Liver (tissue), 9 donors: Measurements from ENCODE around the gene DUS1L. TPM values are rescaled to one million over a fixed set of nuclear protein-coding genes. Genes with fewer than 3 reads are reported as not detected.

ENCODE experiments used
- DNase-seq: peaks from one replicate; pipeline ENCODE4 v3.0.0-alpha.2; 2017; ENCODE audit warnings: low spot score
- H3K27ac ChIP-seq, 2 donors: one replicate each; pipeline ENCODE4 v1.7.0; 2013; ENCODE audit warnings: inconsistent platforms in 2 of 2, low read length in 2 of 2, control low read depth in 1 of 2, low read depth in 1 of 2, mild to moderate bottlenecking in 1 of 2
- H3K27me3 ChIP-seq, 4 donors: one replicate each; pipeline versions ENCODE4 v1.6.1 to v1.7.0; 2013; ENCODE audit warnings: low read length in 3 of 4, inconsistent platforms in 1 of 4, mild to moderate bottlenecking in 1 of 4, moderate library complexity in 1 of 4; ENCODE audit not compliant: control insufficient read depth in 4 of 4, insufficient read depth in 4 of 4
- H3K36me3 ChIP-seq, 4 donors: one replicate each; pipeline versions ENCODE4 v1.6.1 to v1.7.0; 2013; ENCODE audit warnings: low read length in 3 of 4, mild to moderate bottlenecking in 3 of 4, low read depth in 1 of 4, moderate library complexity in 1 of 4; ENCODE audit not compliant: control insufficient read depth in 4 of 4, insufficient read depth in 3 of 4
- H3K4me1 ChIP-seq, 4 donors: one replicate each; pipeline versions ENCODE4 v1.6.1 to v1.7.0; 2013; ENCODE audit warnings: low read length in 3 of 4, mild to moderate bottlenecking in 3 of 4, moderate library complexity in 1 of 4; ENCODE audit not compliant: control insufficient read depth in 4 of 4, insufficient read depth in 4 of 4
- H3K4me3 ChIP-seq, 3 donors: one replicate each; pipeline versions ENCODE4 v1.6.1 to v1.7.0; 2013; ENCODE audit warnings: low read length in 3 of 3, control low read depth in 1 of 3, low read depth in 1 of 3, mild to moderate bottlenecking in 1 of 3
- H3K9ac ChIP-seq, 2 donors: one replicate each; pipeline ENCODE4 v1.7.0; 2013; ENCODE audit warnings: low read length in 2 of 2, mild to moderate bottlenecking in 2 of 2, moderate library complexity in 2 of 2, control low read depth in 1 of 2, low read depth in 1 of 2
- H3K9me3 ChIP-seq, 4 donors: one replicate each; pipeline versions ENCODE4 v1.6.1 to v1.7.0; 2013; ENCODE audit warnings: low read length in 3 of 4; ENCODE audit not compliant: control insufficient read depth in 4 of 4
- EGR1 ChIP-seq, 2 donors: IDR thresholded peaks; 2 replicates each; pipeline ENCODE4 v1.6.1; 2016 to 2018; ENCODE audit warnings: antibody characterized with exemption in 2 of 2, low read depth in 2 of 2
- FOXA1 ChIP-seq: IDR thresholded peaks from 2 replicates; pipeline ENCODE4 v1.6.1; 2016; ENCODE audit warnings: antibody characterized with exemption
- FOXA2 ChIP-seq: IDR thresholded peaks from 2 replicates; pipeline ENCODE4 v1.6.1; 2016; ENCODE audit warnings: antibody characterized with exemption
- GABPA ChIP-seq, 2 donors: IDR thresholded peaks in 1 of 2; conservative IDR thresholded peaks in 1 of 2; 2 replicates each; pipeline ENCODE4 v1.6.1; 2016; ENCODE audit warnings: antibody characterized with exemption in 2 of 2, mild to moderate bottlenecking in 1 of 2, moderate library complexity in 1 of 2
- HNF4A ChIP-seq, 2 donors: conservative IDR thresholded peaks; 2 replicates each; pipeline ENCODE4 v1.6.1; 2016; ENCODE audit warnings: antibody characterized with exemption in 2 of 2, mild to moderate bottlenecking in 2 of 2
- HNF4G ChIP-seq: IDR thresholded peaks from 2 replicates; pipeline ENCODE4 v1.6.1; 2016; ENCODE audit warnings: antibody characterized with exemption
- JUND ChIP-seq, 2 donors: IDR thresholded peaks; 2 replicates each; pipeline ENCODE4 v1.6.1; 2016; ENCODE audit warnings: antibody characterized with exemption in 2 of 2
- NR2F2 ChIP-seq: IDR thresholded peaks from 2 replicates; pipeline ENCODE4 v1.6.1; 2016; ENCODE audit warnings: antibody characterized with exemption
- RAD21 ChIP-seq, 2 donors: IDR thresholded peaks; 2 replicates each; pipeline ENCODE4 v1.6.1; 2016; ENCODE audit warnings: antibody characterized with exemption in 2 of 2, mild to moderate bottlenecking in 2 of 2
- RXRA ChIP-seq, 2 donors: IDR thresholded peaks; 2 replicates each; pipeline ENCODE4 v1.6.1; 2017 to 2018; ENCODE audit warnings: antibody characterized with exemption in 2 of 2, mild to moderate bottlenecking in 1 of 2
- TAF1 ChIP-seq: conservative IDR thresholded peaks from 2 replicates; pipeline ENCODE4 v1.6.1; 2016; ENCODE audit warnings: antibody characterized with exemption, mild to moderate bottlenecking
- YY1 ChIP-seq: IDR thresholded peaks from 2 replicates; pipeline ENCODE4 v1.6.1; 2016; ENCODE audit warnings: antibody characterized with exemption, mild to moderate bottlenecking
- WGBS: extraction: QIAGEN DNeasy Blood & Tissue Kit; methylation state at CpG from one replicate; pipeline ENCODE4 v1.1.7; 2013; 5-methylcytosine and 5-hydroxymethylcytosine counted together
- polyA plus RNA-seq, 2 donors: library from polyadenylated mRNA; stranded (reverse) in 1 of 2; unstranded in 1 of 2; fragments of 200-250 nt in 1 of 2; fragments of >200 nt in 1 of 2; fragmentation: Nextera tagmentation in 1 of 2; extraction: Ambion mirVana in 1 of 2; gene quantifications; one replicate each; pipeline versions ENCODE4 v1.2.1 to v1.2.3, GENCODE V29; 2013 to 2015
- total RNA-seq, 2 donors: library from RNA; depleted of rRNA; stranded (reverse); fragments of >200 nt; gene quantifications; one replicate each; pipeline ENCODE4 v1.2.3, GENCODE V29; 2014
- TF ChIP-seq, protein P1 (sequence below): IDR thresholded peaks from 2 replicates; pipeline ENCODE4 v1.6.1; 2016; ENCODE audit warnings: antibody characterized with exemption
- TF ChIP-seq, protein P2 (sequence below): fragments of 150-350 bp; IDR thresholded peaks from 2 replicates; pipeline ENCODE4 v1.5.1; 2017; ENCODE audit warnings: improper control_type of control experiment, low read depth, low read length; ENCODE audit not compliant: missing input control
- TF ChIP-seq, protein P3 (sequence below): IDR thresholded peaks from 2 replicates; pipeline ENCODE4 v1.6.1; 2016; ENCODE audit warnings: antibody characterized with exemption, mild to moderate bottlenecking
- donor health status: healthy.
- donor health status: healthy.
- donor health status: healthy.
- donor health status: healthy.
- donor health status: healthy.

Gene DUS1L
- total and polyA plus RNA-seq, 4 donors: 40.6 to 74.7 (median 53.3) TPM

DNA sequence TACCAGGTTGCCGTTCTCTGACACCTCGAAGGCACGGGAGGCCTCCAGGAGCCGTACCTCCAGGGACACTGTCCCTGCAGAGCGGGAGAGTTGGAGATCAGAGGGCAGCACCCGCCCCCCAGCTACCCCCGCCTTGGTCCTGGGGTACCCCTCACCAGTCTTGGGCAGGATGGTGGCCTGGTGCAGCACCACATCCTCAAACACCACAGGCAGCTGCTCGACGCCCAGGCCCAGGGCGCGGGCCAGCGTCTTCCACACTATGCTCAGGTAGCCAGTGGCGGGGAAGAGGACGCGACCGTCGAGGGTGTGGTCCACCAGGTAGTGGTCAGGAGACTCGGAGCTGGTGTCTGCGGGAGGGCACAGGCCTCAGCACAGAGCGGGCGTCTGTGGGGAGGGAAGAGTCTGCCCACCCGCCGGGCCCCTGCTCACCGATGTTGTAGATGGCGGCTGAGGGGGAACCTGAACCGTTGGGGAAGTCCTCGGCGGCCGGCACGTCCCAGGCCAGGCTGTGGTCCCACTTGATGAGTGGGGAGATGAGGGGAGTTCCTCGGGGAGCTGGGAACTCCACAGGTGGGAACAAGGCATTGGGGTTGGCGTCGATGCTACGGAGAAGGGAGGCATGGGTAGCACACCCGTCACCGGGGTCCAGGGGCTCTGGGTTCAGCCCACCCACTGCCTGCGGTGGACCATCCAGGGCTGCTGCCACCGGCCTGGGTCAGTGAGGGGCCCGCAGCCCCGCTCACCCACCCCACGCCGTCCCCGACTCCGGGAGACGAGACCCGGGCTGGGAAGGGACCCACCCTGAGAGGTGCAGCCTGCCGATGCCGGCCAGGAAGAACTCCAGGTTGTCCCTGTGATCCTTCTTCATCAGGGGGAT lies 22.6 kb upstream of the DUS1L start:
- Histone ChIP-seq H3K9ac (no peak overlapping the region), H3K27ac (no peak overlapping the region), H3K36me3 (peaks cover 36 to 83% (median 54%) of the 10 kb centered on the region in 4 donors), H3K4me1 (peaks cover 0 to 40% (median 12%) of the 10 kb centered on the region in 4 donors), H3K27me3 (no peaks in the 10 kb centered on the region), H3K4me3 (no peak overlapping the region), H3K9me3 (no peaks in the 10 kb centered on the region)
- DNase-seq: no peak
- 95% methylated on average over 48 of the region's 48 CpGs for WGBS
- no peak for TF ChIP-seq TAF1
- TF ChIP-seq RXRA (IDR thresholded peaks at IDR 0.05): no peak
- no peak for TF ChIP-seq HNF4G
- TF ChIP-seq GABPA (IDR thresholded peaks at IDR 0.05 in 1 of 2, conservative IDR thresholded peaks at IDR 0.05 in 1 of 2): no peak
- no peak for TF ChIP-seq YY1
- TF ChIP-seq RAD21 (IDR thresholded peaks at IDR 0.05): no peak
- no peak for TF ChIP-seq FOXA2
- TF ChIP-seq NR2F2: no peak
- TF ChIP-seq, protein P1, sequence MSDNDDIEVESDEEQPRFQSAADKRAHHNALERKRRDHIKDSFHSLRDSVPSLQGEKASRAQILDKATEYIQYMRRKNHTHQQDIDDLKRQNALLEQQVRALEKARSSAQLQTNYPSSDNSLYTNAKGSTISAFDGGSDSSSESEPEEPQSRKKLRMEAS: no peak

DNA sequence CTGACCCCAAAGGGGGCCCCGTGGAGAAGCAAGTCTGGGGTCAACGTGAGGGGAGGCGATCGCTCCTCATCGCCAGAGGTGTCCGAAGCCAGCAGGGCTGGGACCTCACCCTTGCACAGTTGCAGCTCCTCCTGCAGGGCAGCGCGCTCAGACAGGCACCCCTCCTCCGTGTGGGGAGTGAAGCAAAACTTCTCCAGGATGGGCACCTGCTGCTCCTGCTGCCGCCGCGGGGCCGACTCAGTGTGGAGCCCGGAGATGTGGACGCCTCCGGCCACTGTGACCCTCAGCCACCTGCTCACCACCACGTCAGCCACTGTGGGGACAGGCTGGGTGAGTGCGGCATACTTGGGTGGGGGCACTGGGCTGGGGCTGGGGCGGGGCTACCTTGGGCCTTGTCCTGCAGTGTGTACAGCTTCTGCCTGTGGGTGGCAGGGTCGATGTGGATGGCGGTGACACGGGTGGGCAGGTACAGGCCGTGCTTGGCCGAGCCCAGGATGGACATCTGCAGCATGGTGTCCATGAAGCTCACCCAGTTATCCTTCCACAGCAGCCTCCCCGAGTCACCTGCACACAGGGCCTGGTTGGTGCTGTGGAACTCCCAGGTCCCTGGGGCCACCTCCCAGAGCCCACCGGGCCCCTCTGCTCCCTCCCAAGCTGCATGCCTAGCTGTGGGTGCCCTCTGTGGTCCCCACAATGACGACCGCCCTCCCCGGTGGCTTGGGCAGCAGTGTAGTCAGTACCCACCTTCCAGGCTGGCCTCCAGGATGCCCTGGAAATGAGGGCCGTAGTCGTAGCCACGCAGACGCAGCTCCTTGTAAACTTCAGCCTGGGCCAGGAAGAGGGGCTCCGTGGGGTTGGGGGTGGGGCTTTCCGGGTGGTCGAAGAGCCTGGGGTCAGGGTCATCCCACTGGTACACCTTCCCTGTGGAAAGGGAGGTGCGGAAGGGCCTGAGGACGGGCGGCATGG lies 21.6 kb upstream of the DUS1L start:
- Histone ChIP-seq H3K27ac (no peak overlapping the region), H3K9me3 (no peaks in the 10 kb centered on the region), H3K4me1 (peaks cover 0 to 37% (median 12%) of the 10 kb centered on the region in 4 donors), H3K4me3 (no peak overlapping the region), H3K9ac (no peak overlapping the region), H3K36me3 (peaks cover 40 to 88% (median 57%) of the 10 kb centered on the region in 4 donors), H3K27me3 (no peaks in the 10 kb centered on the region)
- 84% methylated on average over 39 of the region's 39 CpGs for WGBS
- no peak for DNase-seq
- TF ChIP-seq FOXA2 (no peak), HNF4A (conservative IDR thresholded peaks at IDR 0.05) (no peak), EGR1 (IDR thresholded peaks at IDR 0.05; ENCODE audit: low read depth in 2 of 2) (no peak), JUND (IDR thresholded peaks at IDR 0.05) (no peak), TAF1 (no peak), RXRA (IDR thresholded peaks at IDR 0.05) (no peak), FOXA1 (no peak), RAD21 (IDR thresholded peaks at IDR 0.05) (no peak)

DNA sequence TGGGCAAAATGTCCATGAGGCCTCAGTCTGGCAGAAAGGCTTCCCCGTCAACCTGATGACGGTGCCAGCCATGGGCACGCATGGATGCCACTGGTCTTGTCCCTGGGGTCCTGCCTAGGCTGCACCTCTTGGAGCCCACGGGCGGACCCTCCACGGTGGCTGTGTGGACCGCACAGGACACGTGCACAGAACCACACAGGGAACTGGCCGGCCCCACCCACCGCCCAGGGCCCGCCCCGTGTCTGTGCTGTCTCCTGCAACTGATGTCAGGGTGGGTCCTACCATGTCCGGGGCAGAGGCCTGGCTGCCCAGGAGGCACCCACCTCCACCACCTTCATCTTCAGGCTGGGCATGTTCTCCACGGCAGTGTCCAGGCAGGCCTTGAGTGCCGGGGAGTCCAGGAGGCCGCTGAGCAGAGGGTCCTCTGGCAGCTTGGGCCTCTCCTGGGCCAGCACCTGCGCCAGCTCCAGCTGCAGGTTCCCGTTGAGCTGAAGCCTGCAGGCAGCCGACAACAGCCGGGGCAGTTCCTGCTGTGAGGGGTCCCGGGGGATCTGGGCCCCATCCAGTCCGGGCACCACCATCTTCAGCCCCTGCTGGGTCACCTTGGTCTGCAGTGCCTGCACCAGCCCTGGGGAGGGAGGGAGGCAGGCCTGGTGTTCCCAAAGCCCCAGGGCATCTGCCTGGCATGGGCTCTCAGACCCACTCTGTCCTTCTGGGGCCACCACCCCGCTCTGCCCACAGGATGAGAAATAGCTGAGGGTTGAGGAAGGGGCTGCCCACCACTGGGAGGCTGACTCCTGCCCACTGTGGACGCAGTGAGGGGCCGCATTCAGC lies 20.5 kb upstream of the DUS1L start:
- 91% methylated on average over 25 of the region's 25 CpGs for WGBS
- H3K27ac ChIP-seq: no peak overlapping the region
- TF ChIP-seq FOXA1 (no peak), YY1 (no peak), TAF1 (no peak), JUND (IDR thresholded peaks at IDR 0.05) (no peak), HNF4G (no peak), NR2F2 (no peak), RXRA (IDR thresholded peaks at IDR 0.05) (no peak)
- TF ChIP-seq, protein P1: no peak
- TF ChIP-seq, protein P2, sequence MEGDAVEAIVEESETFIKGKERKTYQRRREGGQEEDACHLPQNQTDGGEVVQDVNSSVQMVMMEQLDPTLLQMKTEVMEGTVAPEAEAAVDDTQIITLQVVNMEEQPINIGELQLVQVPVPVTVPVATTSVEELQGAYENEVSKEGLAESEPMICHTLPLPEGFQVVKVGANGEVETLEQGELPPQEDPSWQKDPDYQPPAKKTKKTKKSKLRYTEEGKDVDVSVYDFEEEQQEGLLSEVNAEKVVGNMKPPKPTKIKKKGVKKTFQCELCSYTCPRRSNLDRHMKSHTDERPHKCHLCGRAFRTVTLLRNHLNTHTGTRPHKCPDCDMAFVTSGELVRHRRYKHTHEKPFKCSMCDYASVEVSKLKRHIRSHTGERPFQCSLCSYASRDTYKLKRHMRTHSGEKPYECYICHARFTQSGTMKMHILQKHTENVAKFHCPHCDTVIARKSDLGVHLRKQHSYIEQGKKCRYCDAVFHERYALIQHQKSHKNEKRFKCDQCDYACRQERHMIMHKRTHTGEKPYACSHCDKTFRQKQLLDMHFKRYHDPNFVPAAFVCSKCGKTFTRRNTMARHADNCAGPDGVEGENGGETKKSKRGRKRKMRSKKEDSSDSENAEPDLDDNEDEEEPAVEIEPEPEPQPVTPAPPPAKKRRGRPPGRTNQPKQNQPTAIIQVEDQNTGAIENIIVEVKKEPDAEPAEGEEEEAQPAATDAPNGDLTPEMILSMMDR: no peak
- TF ChIP-seq, protein P3, sequence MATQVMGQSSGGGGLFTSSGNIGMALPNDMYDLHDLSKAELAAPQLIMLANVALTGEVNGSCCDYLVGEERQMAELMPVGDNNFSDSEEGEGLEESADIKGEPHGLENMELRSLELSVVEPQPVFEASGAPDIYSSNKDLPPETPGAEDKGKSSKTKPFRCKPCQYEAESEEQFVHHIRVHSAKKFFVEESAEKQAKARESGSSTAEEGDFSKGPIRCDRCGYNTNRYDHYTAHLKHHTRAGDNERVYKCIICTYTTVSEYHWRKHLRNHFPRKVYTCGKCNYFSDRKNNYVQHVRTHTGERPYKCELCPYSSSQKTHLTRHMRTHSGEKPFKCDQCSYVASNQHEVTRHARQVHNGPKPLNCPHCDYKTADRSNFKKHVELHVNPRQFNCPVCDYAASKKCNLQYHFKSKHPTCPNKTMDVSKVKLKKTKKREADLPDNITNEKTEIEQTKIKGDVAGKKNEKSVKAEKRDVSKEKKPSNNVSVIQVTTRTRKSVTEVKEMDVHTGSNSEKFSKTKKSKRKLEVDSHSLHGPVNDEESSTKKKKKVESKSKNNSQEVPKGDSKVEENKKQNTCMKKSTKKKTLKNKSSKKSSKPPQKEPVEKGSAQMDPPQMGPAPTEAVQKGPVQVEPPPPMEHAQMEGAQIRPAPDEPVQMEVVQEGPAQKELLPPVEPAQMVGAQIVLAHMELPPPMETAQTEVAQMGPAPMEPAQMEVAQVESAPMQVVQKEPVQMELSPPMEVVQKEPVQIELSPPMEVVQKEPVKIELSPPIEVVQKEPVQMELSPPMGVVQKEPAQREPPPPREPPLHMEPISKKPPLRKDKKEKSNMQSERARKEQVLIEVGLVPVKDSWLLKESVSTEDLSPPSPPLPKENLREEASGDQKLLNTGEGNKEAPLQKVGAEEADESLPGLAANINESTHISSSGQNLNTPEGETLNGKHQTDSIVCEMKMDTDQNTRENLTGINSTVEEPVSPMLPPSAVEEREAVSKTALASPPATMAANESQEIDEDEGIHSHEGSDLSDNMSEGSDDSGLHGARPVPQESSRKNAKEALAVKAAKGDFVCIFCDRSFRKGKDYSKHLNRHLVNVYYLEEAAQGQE: no peak
- H3K36me3 ChIP-seq: peaks cover 33 to 87% (median 61%) of the 10 kb centered on the region in 4 donors
- no peak for DNase-seq
- H3K9ac ChIP-seq: no peak overlapping the region
- H3K27me3 ChIP-seq: no peaks in the 10 kb centered on the region
- no peaks in the 10 kb centered on the region for H3K9me3 ChIP-seq
- H3K4me3 ChIP-seq: no peak overlapping the region
- H3K4me1 ChIP-seq: peaks cover 0 to 27% (median 10%) of the 10 kb centered on the region in 4 donors
